IPS-NIHi11 (cell line): ENCODE results near the gene NAA35.
A peak's percentile ranks its signal among the peaks of the same experiment; 100 is the strongest.
"Not testable (repeated sequence)": the region's sequence is repeated elsewhere in the genome, so short reads cannot be mapped to it uniquely, and the experiment has no call there.

Experiments used
- DNase-seq: peaks from one replicate; pipeline ENCODE4 v3.0.0; 2012; ENCODE audit warnings: mixed read lengths, low spot score

NAA35 gene

GRCh38 chr9:85940832-85941621 is at the start of gene NAA35:
Gene NAA35 (plus strand): TSS chr9:85941146. CDS start chr9:85942160, 1,014 bp downstream.
- peak; percentile 100 for DNase-seq

GRCh38 chr9:85892401-85892800 is 48.5 kb upstream of the NAA35 start:
- no peak for DNase-seq

GRCh38 chr9:85895685-85896084 is 45.3 kb upstream of the NAA35 start:
- no peak for DNase-seq

GRCh38 chr9:85897848-85898247 is 43.1 kb upstream of the NAA35 start:
- no peak for DNase-seq

GRCh38 chr9:85898332-85898731 is 42.6 kb upstream of the NAA35 start:
- no peak for DNase-seq

- DNase-seq = no peak
These were observed 41.6 kb upstream of the NAA35 start for GRCh38 chr9:85899388-85899787.

GRCh38 chr9:85900504-85901201 is 40.3 kb upstream of the NAA35 start:
- DNase-seq = peak; percentile 63

GRCh38 chr9:85904975-85905374 is 36.0 kb upstream of the NAA35 start:
- no peak for DNase-seq

GRCh38 chr9:85905957-85906356 is 35.0 kb upstream of the NAA35 start:
- DNase-seq = no peak

GRCh38 chr9:85909390-85909789 is 31.6 kb upstream of the NAA35 start:
- no peak for DNase-seq

- DNase-seq = no peak
These were observed 26.8 kb upstream of the NAA35 start for GRCh38 chr9:85914108-85914507.

- DNase-seq = no peak
These were observed 23.2 kb upstream of the NAA35 start for GRCh38 chr9:85917756-85918155.

GRCh38 chr9:85925493-85925892 is 15.5 kb upstream of the NAA35 start:
- DNase-seq = no peak

GRCh38 chr9:85927076-85927475 is 13.9 kb upstream of the NAA35 start:
- DNase-seq = no peak

GRCh38 chr9:85931495-85931894 is 9.5 kb upstream of the NAA35 start:
- no peak for DNase-seq

GRCh38 chr9:85935950-85936349 is 5.0 kb upstream of the NAA35 start:
- not testable (repeated sequence) for DNase-seq

- peak; percentile 11 for DNase-seq
These were observed 593 bp upstream of the NAA35 start for GRCh38 chr9:85940275-85940831.

GRCh38 chr9:85941622-85941940 is 635 bp downstream of the NAA35 start:
- no peak for DNase-seq

GRCh38 chr9:85941966-85942912 is 1.3 kb downstream of the NAA35 start:
- DNase-seq = no peak

- no peak for DNase-seq
These were observed 2.2 kb downstream of the NAA35 start for GRCh38 chr9:85942913-85943709.

- DNase-seq = no peak
These were observed 2.9 kb downstream of the NAA35 start for GRCh38 chr9:85943757-85944430.
